Activated T-helper 9 cell treated with anti-CD3 and anti-CD28 coated beads, Interleukin-2, amount 50 U/mL, for 16 hours (primary cell): ENCODE data around the gene RNU6-8.
A peak's percentile ranks its signal among the peaks of the same experiment; 100 is the strongest.

Experiments used
- DNase-seq: peaks from one replicate; pipeline ENCODE4 v3.0.0-alpha.2; 2020; ENCODE audit warnings: low read depth

The RNU6-8 gene

DNA sequence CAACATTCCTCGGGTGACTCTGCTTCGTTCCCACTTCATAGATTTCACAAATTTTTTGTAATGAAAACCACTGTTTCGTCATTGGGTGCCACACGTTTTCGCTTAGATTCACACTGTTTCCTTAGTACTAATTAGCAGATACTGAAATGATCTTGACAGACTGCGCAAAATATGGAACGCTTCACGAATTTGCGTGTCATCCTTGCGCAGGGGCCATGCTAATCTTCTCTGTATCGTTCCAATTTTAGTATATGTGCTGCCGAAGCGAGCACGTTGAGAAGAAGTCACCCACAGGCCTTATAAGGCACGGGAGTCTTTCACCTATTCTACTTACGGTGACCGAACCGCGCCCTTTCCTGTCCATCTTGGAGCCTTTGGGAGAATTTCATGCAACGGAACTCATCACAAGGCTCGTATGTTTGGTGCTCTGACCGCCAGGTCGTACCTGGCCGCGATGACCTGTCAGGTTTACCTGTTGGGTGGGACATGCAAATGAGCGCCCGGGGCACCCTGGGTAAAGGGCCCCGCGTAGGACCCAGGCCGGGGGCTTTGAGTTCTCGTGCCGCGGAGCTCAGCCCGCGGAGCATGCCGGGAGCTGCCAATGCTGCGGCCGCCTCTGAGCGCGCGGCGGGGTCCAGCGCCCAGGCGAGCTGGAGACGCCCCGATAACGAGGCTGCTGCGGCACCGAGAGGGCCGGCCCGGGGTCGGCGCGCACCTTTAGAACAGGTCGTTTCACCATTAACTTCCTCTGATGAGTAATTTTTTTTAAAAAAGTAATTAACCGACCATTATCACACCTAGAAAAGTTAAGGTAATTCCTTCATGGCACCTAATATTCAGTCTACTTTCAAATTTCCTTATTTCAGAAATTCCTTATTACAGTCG lies at the start of gene RNU6-8:
Gene RNU6-8, minus strand, starts transcription at position 272 of the 885 bp plus-strand sequence.
- peak; percentile 75 for DNase-seq

GRCh38 chr14:32252030-32252670 lies 49.1 kb upstream of the RNU6-8 start:
- DNase-seq: peak; percentile 6

DNA sequence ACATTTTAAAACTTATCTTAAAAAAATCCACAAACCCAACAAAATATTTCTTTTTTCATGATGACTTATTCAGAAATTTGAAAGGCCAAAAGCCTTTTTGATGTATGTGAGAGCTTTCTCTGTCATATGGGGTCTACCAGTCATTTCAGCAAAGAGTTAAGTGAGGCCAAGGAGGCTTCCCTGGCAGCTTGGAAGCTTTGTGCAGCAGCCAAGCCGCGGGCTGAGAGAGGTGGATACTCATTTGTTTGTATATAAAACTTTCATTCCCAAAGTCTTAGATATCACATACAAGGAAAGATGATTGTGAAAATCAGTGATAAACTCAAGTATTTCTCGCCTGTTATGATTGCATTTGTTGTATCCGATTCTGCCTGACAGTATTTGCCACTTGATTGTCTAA lies 48.5 kb upstream of the RNU6-8 start:
- DNase-seq: no peak

DNA sequence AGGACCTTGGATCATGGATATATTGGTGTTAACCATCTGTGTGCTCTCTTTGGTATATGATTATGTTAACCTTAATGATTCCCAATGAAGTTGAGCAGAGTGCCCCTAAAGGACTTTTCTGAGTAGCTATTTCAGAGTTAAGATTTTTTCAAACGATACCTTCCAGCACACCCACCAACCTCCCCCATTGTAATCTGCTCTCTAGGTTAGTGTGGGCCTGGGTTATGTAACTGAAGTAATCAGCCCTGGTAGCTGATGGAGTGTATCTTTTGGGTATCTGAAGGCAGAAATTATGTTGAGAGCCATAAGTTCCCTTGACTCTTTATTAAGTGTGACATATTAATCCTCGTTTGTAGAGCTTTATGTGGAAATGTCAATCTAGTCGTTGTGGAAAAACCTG lies 47.6 kb upstream of the RNU6-8 start:
- no peak for DNase-seq

DNA sequence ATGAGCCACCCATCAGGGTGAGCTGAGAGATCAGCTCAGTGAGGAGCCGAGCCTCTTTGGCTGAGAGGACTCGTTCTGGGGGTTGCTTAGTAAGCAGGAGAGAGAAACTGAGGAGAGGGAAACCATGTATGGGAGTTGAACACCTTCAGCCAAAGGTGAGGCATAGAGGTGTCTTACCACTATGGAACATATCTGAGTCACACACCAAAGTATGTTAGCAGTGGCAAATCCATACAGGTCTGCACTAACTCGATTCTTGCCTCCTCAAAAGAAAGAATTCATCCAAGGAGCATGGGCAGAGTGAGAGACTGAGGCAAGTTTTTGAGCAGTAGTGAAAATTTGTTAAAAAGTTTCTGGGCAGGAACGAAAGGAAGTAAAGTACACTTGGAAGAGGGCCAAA lies 46.7 kb upstream of the RNU6-8 start:
- no peak for DNase-seq

DNA sequence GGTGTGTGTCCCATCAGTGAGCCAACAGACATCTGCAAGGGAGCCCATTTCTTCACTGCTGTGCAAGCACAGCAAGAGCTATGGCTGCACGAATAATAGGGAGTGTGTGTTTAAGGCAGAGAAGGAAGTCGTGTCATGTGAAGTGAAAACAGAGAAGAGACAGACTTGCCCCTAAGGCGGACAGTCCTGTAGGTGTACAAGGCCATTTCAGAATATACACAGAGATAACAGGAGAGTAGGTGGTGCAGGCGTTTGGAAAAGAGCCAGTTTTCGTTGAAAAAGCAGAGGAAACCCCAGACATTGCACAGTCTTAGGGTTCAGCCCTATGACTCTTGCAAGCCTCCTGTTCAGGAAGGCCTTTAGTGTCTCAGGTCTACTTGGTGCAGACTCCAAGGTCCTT lies 46.3 kb upstream of the RNU6-8 start:
- no peak for DNase-seq

DNA sequence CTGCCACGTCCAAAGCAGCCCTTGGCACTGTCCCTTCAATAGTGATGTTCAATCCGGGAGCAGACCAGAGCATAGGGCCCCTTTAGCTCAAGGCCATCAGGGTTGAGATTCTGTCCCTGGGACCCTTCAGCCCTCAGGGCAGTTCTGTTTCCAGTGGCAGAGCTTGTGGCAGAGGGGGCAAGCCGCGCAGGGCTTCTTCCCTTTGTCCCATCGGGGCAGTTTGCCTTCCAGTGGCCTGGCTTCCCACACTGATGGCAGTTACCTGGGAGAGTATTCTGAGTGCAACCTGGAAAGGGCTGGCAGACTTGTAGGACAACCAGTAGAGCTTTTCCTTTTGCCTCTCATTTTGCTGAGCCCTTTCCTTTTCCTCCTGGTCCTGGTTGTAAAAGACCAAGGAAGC lies 43.7 kb upstream of the RNU6-8 start:
- no peak for DNase-seq

GRCh38 chr14:32244404-32244803 lies 41.3 kb upstream of the RNU6-8 start:
- DNase-seq: no peak

- no peak for DNase-seq
Measured at GRCh38 chr14:32233260-32233659, 30.2 kb upstream of the RNU6-8 start.

GRCh38 chr14:32232481-32232880 lies 29.4 kb upstream of the RNU6-8 start:
- DNase-seq: no peak

DNA sequence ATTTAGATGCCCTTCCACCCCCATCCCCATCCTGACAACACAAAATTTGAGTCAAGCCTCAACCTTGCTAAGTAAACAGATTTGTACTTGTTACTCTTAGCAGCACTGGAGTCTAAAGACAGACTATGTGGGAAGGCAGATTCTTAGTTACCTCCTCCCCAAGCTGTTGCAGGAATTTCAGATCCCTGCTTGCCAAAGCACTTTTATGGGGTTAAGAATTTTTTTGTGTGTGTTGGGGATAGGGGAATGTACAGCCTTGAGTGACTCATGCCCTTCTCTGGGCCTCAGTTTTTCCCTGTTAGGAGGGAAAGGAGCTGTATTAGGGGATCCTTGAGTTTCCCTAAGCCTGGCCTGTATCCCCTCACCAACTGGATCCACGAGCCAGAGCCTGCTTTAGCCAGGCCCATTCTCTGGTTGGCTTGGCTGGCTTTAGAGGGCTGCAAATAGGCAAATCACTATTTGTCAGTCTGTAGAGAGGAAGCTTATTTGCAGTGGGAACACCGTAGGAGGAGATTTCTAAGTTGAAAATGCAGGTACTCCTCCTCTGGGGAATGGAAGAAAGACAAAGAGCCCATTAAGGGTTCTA lies 27.7 kb upstream of the RNU6-8 start:
- no peak for DNase-seq

- no peak for DNase-seq
Measured at GRCh38 chr14:32230181-32230580, 27.1 kb upstream of the RNU6-8 start.

GRCh38 chr14:32226056-32226455 lies 23.0 kb upstream of the RNU6-8 start:
- DNase-seq: no peak

DNA sequence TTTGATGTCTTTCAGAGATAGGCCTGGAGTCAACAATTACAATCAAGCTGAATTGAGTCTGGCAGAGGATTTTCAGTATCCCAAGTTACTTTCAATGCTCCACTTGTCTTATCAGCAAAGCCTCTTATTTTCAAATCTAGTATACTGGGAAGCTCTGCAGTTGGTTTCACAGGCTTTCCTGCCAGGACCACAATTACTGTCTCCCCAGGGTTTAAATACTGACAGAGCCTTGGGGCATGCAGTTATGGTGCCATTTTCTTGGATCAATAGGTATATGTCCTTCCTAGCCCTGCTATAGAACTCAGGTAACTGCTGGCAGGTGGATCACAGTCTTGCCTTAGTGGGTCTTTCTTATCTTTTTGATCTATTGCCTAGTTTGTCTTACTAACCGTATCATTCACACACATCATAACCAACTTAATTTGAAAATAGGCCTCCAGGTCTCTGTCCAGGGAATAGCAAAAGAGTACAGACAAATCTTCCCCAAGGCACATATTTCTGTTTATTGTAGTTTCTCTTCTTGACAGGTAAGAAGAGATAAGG lies 22.4 kb upstream of the RNU6-8 start:
- DNase-seq: no peak

DNA sequence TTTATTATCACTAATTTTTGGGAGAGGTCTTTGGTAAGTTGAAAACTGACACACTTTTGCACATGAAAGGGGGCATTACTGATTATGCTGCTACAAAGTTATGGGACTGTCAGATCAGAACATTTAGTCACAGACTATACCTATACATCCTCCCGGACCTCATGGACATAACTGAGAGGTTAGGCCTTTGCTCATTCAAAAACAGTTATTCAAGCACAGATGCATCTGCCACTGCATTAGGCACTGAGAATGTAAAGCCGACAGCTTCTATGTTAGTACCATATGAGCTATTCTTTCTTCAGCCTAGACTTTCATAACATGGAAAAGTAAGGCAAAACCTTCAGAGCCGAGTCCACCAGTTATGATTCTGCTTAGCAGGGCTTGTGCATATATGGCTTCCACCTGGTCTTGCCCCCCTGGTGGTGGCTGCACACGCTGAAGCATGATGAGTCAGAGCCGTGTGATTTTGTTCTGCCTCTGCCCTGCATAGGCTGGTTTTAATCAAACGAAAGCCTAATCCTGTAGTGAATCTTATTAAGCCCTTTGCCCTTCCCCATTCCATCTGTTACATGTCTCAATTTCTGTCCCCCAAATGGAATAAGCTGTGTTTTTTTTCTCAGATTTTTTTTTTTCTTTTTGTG lies 21.8 kb upstream of the RNU6-8 start:
- no peak for DNase-seq

GRCh38 chr14:32217301-32217700 lies 14.2 kb upstream of the RNU6-8 start:
- DNase-seq: no peak

DNA sequence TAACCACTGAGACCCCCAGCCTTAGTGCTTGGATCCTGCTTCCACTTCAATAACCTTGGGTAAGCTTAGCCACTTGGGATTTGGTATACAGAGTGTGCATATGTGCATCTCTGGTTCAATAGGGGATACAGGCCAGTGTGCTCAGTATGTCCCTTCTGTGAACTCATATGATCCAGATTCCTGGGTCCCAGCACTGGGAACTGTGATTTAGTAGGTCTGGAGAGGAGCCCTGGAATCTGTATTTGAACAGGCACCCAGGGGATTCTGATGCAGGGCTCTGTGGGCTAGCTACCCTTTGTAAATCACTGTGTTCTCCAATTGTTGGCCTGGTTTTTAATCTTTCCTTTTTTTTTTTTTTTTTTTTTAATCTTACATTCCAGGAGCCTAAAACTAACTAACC lies 9.8 kb upstream of the RNU6-8 start:
- DNase-seq: no peak

DNA sequence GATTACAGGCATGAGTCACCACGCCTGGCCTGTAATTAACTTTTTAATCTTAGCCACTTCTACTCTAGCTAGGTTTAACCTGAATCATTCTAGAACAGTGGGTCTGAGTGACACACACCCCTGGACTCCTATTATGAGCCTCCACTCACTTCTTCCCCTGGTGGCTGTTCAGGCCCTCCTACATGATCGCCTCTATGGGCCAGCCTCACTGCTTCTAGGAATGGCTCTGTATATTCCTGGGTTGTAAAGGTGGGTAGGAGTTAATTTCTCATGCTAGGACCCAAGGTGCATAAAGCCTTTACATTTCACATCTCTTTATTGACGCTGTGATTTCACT lies 8.0 kb upstream of the RNU6-8 start:
- DNase-seq: no peak

DNA sequence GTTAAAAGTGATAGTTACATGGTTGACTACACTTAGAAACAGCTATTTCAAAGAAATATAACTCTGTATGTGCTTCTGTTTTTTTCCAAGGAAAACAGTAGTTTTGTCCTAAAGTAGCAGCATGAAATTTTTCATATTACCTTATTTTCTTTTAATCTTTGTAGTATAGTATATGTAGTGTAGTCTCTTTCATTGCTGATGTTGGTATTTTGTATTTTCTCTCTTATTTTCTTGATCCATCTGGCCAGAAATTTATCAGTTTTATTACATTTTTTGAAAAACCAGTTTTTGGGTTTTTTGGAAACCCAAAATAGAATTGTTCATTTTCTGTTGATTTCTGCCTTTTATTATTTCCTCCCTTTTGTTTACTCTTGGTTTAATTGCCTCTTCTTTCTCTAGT lies 6.4 kb upstream of the RNU6-8 start:
- no peak for DNase-seq

- no peak for DNase-seq
Measured at GRCh38 chr14:32208490-32208889, 5.4 kb upstream of the RNU6-8 start.

DNA sequence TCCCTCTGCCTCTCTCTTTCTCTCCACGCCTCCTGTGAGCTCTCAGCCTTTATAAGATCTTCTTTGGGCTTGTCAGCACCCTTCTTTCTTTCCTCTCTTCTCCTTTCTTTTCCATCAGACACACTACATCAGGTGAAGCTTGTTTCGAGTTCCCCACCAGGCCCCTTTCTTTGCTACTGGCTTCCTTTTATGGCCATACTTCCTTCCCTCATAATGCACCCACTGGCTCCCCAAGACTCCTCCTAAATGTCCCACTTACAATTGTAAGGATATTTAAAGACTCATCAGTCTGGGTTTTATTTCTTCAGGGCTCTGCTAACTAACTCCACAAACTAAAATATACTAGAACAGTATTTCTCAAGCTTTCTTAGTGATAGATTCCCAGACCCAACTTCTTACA lies 3.5 kb upstream of the RNU6-8 start:
- DNase-seq: no peak

DNA sequence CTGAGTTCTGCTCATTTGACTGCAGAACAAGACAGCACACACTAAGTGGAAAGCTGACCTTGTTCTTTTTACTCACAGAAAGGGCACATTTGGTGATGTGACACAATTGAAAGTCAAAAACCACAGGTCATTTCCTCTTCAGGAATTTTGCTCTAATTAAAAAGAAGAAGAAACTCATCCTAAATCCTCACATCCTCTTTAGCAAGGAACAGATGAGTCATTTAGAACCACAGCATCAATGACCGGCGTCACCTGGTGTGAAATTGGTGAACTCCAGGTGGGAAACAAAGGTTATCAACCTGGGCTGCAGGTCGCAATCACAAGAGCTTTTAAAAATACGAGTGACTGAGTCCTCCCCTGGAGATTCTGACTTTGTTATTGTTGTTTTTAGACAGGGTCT lies 2.9 kb upstream of the RNU6-8 start:
- DNase-seq: no peak

DNA sequence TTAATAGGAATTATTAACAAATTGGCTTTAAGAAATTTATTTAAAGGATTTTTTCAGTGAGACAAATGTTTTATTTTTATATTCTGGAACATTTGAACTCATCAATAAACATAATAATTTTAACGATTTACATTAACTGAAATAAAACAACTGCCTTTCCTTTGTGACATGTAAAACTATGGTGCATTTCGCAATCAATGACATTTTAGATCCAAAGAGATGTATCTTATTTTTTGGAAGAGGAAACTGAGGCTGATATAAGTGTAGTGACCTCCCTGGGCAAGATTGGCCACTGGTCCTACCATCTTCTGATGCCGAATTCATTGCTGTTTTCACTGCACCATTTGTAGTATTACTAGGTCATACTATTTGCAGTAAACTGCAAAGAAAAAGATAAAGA lies 2.5 kb upstream of the RNU6-8 start:
- no peak for DNase-seq
